IMR-90 (cell line): ENCODE results near the gene IFNAR2. TPM values are rescaled to one million over a fixed set of nuclear protein-coding genes. Genes with fewer than 3 reads are reported as not detected.

Experiments
- polyA plus RNA-seq, 3 experiments: library from polyadenylated mRNA; depleted of rRNA; stranded (reverse); fragments of >200 nt; gene quantifications; 2 replicates each; pipeline ENCODE4 v1.2.3, GENCODE V29; 2012; ENCODE audit warnings: low replicate concordance in 1 of 3
- total RNA-seq: library from RNA; depleted of rRNA; stranded (reverse); fragments of >200 nt; gene quantifications from 2 replicates; pipeline ENCODE4 v1.2.3, GENCODE V29; 2012; rRNA removed

Gene IFNAR2
- total and polyA plus RNA-seq, 2 of the 4 experiments (the other 2 are of a cell fraction), result 6.3 to 13.9 TPM

Other genes with a start within 250 kb of the IFNAR2 start
- not detected in 2 replicates for gene OLIG2, start 204.0 kb upstream of the IFNAR2 start, total RNA-seq
- gene OLIG2, start 204.0 kb upstream of the IFNAR2 start, polyA plus RNA-seq (2012; rRNA removed), result not detected in 2 replicates
- gene OLIG1, start 159.8 kb upstream of the IFNAR2 start, total RNA-seq, result not detected in 2 replicates
- gene OLIG1, start 159.8 kb upstream of the IFNAR2 start, polyA plus RNA-seq (2012; rRNA removed), result not detected in 2 replicates
- gene IL10RB, start 36.4 kb downstream of the IFNAR2 start, total RNA-seq, result 40.8 and 45.2 TPM in 2 replicates
- gene IL10RB, start 36.4 kb downstream of the IFNAR2 start, polyA plus RNA-seq (2012; rRNA removed), result 19.0 and 20.1 TPM in 2 replicates
- gene IFNAR1, start 95.0 kb downstream of the IFNAR2 start, total RNA-seq, result 9.9 and 12.8 TPM in 2 replicates
- gene IFNAR1, start 95.0 kb downstream of the IFNAR2 start, polyA plus RNA-seq (2012; rRNA removed), result 5.9 and 7.8 TPM in 2 replicates
- gene IFNGR2, start 173.5 kb downstream of the IFNAR2 start, total RNA-seq, result 52.8 and 66.0 TPM in 2 replicates
- gene IFNGR2, start 173.5 kb downstream of the IFNAR2 start, polyA plus RNA-seq (2012; rRNA removed), result 64.9 and 73.8 TPM in 2 replicates